SJCRH30 (cell line): ENCODE data around the gene UBL3. TPM values are rescaled to one million over a fixed set of nuclear protein-coding genes. Genes with fewer than 3 reads are reported as not detected.

Experiments used
- DNase-seq, 2 experiments: peaks; one replicate each; pipeline ENCODE4 v3.0.0-alpha.2; 2015 to 2020
- H3K27ac ChIP-seq: fragments of 250-450 bp; sonication (Bioruptor Pico); 2 replicates; pipeline ENCODE4 v1.5.1; 2020; ENCODE audit warnings: mild to moderate bottlenecking, moderate library complexity
- H3K27me3 ChIP-seq: fragments of 250-450 bp; sonication (Bioruptor Pico); 2 replicates; pipeline ENCODE4 v1.5.1; 2020; ENCODE audit warnings: mild to moderate bottlenecking, moderate library complexity
- H3K36me3 ChIP-seq: fragments of 250-450 bp; sonication (Bioruptor Pico); 2 replicates; pipeline ENCODE4 v1.5.1; 2020; ENCODE audit warnings: mild to moderate bottlenecking, moderate library complexity
- H3K4me1 ChIP-seq: fragments of 250-450 bp; sonication (Bioruptor Pico); 2 replicates; pipeline ENCODE4 v1.5.1; 2020; ENCODE audit warnings: mild to moderate bottlenecking, moderate library complexity
- H3K4me3 ChIP-seq: fragments of 250-450 bp; sonication (Bioruptor Pico); 2 replicates; pipeline ENCODE4 v1.5.1; 2020; ENCODE audit warnings: mild to moderate bottlenecking, moderate library complexity
- H3K9me3 ChIP-seq: fragments of 250-450 bp; sonication (Bioruptor Pico); replicated peaks from 2 replicates; pipeline ENCODE4 v1.5.1; 2020; ENCODE audit warnings: mild to moderate bottlenecking, moderate library complexity
- total RNA-seq: library from RNA; depleted of rRNA; stranded (reverse); fragments of >200 nt; shearing (Covaris generic); gene quantifications from 2 replicates; pipeline ENCODE4 v1.2.3, GENCODE V29; 2014

The UBL3 gene
- total RNA-seq, 1 experiment from 2014 or later, result 20.9 TPM

GRCh38 chr13:29774830-29775229 is 75.6 kb downstream of the UBL3 start:
- Histone ChIP-seq H3K27ac (no peak overlapping the region), H3K9me3 (no peaks in the 10 kb centered on the region), H3K4me1 (no peaks in the 10 kb centered on the region), H3K4me3 (no peak overlapping the region), H3K36me3 (no peaks in the 10 kb centered on the region), H3K27me3 (no peaks in the 10 kb centered on the region)
- DNase-seq, result no peak

GRCh38 chr13:29771247-29771646 is 79.2 kb downstream of the UBL3 start:
- no peak overlapping the region for H3K4me3 ChIP-seq
- no peaks in the 10 kb centered on the region for H3K4me1 ChIP-seq
- peaks cover 6% of the 10 kb centered on the region for H3K36me3 ChIP-seq
- H3K27ac ChIP-seq, result no peak overlapping the region
- H3K9me3 ChIP-seq, result no peaks in the 10 kb centered on the region
- H3K27me3 ChIP-seq, result no peaks in the 10 kb centered on the region
- DNase-seq, result peak in 1 of 2 experiments; percentile 66

GRCh38 chr13:29767006-29767405 is 83.4 kb downstream of the UBL3 start:
- Histone ChIP-seq H3K4me3 (no peak overlapping the region), H3K9me3 (no peaks in the 10 kb centered on the region), H3K27ac (no peak overlapping the region), H3K4me1 (no peaks in the 10 kb centered on the region), H3K36me3 (peaks cover 9% of the 10 kb centered on the region), H3K27me3 (no peaks in the 10 kb centered on the region)
- DNase-seq, result no peak

- Histone ChIP-seq H3K4me1 (no peaks in the 10 kb centered on the region), H3K36me3 (peaks cover 9% of the 10 kb centered on the region), H3K9me3 (no peaks in the 10 kb centered on the region), H3K27ac (no peak overlapping the region), H3K27me3 (no peaks in the 10 kb centered on the region), H3K4me3 (no peak overlapping the region)
- no peak for DNase-seq
Measured at GRCh38 chr13:29763436-29764180, 86.8 kb downstream of the UBL3 start.

- Histone ChIP-seq H3K27me3 (no peaks in the 10 kb centered on the region), H3K36me3 (peaks cover 6% of the 10 kb centered on the region), H3K27ac (no peak overlapping the region), H3K4me1 (no peaks in the 10 kb centered on the region), H3K9me3 (no peaks in the 10 kb centered on the region), H3K4me3 (no peak overlapping the region)
- DNase-seq, result no peak
Measured at GRCh38 chr13:29761815-29762214, 88.6 kb downstream of the UBL3 start.

- no peak for DNase-seq
- no peaks in the 10 kb centered on the region for H3K4me1 ChIP-seq
- H3K27me3 ChIP-seq, result no peaks in the 10 kb centered on the region
- no peak overlapping the region for H3K27ac ChIP-seq
- no peaks in the 10 kb centered on the region for H3K9me3 ChIP-seq
- 0 out of 2 replicates have a peak, but pooled peaks cover 3% of the 10 kb centered on the region for H3K36me3 ChIP-seq
- no peak overlapping the region for H3K4me3 ChIP-seq
Measured at GRCh38 chr13:29761160-29761559, 89.3 kb downstream of the UBL3 start.

GRCh38 chr13:29760544-29760943 is 89.9 kb downstream of the UBL3 start:
- no peaks in the 10 kb centered on the region for H3K36me3 ChIP-seq
- H3K9me3 ChIP-seq, result no peaks in the 10 kb centered on the region
- H3K27me3 ChIP-seq, result no peaks in the 10 kb centered on the region
- no peak for DNase-seq
- no peak overlapping the region for H3K4me3 ChIP-seq
- H3K27ac ChIP-seq, result no peak overlapping the region
- H3K4me1 ChIP-seq, result no peaks in the 10 kb centered on the region

GRCh38 chr13:29758531-29759114 is 91.8 kb downstream of the UBL3 start:
- 0 out of 2 replicates have a peak, but pooled peaks cover 2% of the 10 kb centered on the region for H3K27me3 ChIP-seq
- no peak overlapping the region for H3K4me3 ChIP-seq
- H3K36me3 ChIP-seq, result no peaks in the 10 kb centered on the region
- H3K27ac ChIP-seq, result no peak overlapping the region
- no peaks in the 10 kb centered on the region for H3K9me3 ChIP-seq
- H3K4me1 ChIP-seq, result peaks cover 3% of the 10 kb centered on the region; the same call in 1 of the 2 replicates
- DNase-seq, result no peak

- DNase-seq, result no peak
- Histone ChIP-seq H3K4me3 (no peak overlapping the region), H3K36me3 (no peaks in the 10 kb centered on the region), H3K27ac (no peak overlapping the region), H3K9me3 (no peaks in the 10 kb centered on the region), H3K4me1 (peaks cover 3% of the 10 kb centered on the region; the same call in 1 of the 2 replicates), H3K27me3 (0 out of 2 replicates have a peak, but pooled peaks cover 2% of the 10 kb centered on the region)
Measured at GRCh38 chr13:29756506-29756905, 93.9 kb downstream of the UBL3 start.

GRCh38 chr13:29754473-29754806 is 96.0 kb downstream of the UBL3 start:
- H3K4me3 ChIP-seq, result no peak overlapping the region
- no peaks in the 10 kb centered on the region; the same call in 1 of the 2 replicates for H3K9me3 ChIP-seq
- no peak for DNase-seq
- H3K36me3 ChIP-seq, result no peaks in the 10 kb centered on the region
- no peak overlapping the region for H3K27ac ChIP-seq
- 0 out of 2 replicates have a peak, but pooled peaks cover 5% of the 10 kb centered on the region for H3K27me3 ChIP-seq
- H3K4me1 ChIP-seq, result peaks cover 3% of the 10 kb centered on the region; the same call in 1 of the 2 replicates

- no peak for DNase-seq
- no peak overlapping the region for H3K4me3 ChIP-seq
Measured at GRCh38 chr13:29753618-29754472, 96.6 kb downstream of the UBL3 start.

GRCh38 chr13:29752175-29752574 is 98.2 kb downstream of the UBL3 start:
- no peak for DNase-seq
- H3K27me3 ChIP-seq, result 0 out of 2 replicates have a peak, but pooled peaks cover 5% of the 10 kb centered on the region
- H3K36me3 ChIP-seq, result no peaks in the 10 kb centered on the region
- peaks cover 3% of the 10 kb centered on the region; the same call in 1 of the 2 replicates for H3K4me1 ChIP-seq
- H3K4me3 ChIP-seq, result no peak overlapping the region
- H3K9me3 ChIP-seq, result no peaks in the 10 kb centered on the region; the same call in 1 of the 2 replicates
- H3K27ac ChIP-seq, result no peak overlapping the region

More at GRCh38 chr13:29753618-29754472, 96.6 kb downstream of the UBL3 start:
- H3K4me1 ChIP-seq, result peaks cover 3% of the 10 kb centered on the region; the same call in 1 of the 2 replicates
- H3K36me3 ChIP-seq, result no peaks in the 10 kb centered on the region
- H3K27ac ChIP-seq, result no peak overlapping the region
- H3K9me3 ChIP-seq, result no peaks in the 10 kb centered on the region; the same call in 1 of the 2 replicates
- 0 out of 2 replicates have a peak, but pooled peaks cover 5% of the 10 kb centered on the region for H3K27me3 ChIP-seq

- 0 out of 2 replicates have a peak, but pooled peaks cover 5% of the 10 kb centered on the region for H3K27me3 ChIP-seq
- no peaks in the 10 kb centered on the region for H3K36me3 ChIP-seq
- no peak overlapping the region for H3K27ac ChIP-seq
- H3K4me3 ChIP-seq, result no peak overlapping the region
- H3K4me1 ChIP-seq, result peaks cover 3% of the 10 kb centered on the region; the same call in 1 of the 2 replicates
- no peaks in the 10 kb centered on the region; the same call in 1 of the 2 replicates for H3K9me3 ChIP-seq
- no peak for DNase-seq
Measured at GRCh38 chr13:29750183-29750530, 100.3 kb downstream of the UBL3 start.

- H3K27ac ChIP-seq, result no peak overlapping the region
- H3K4me1 ChIP-seq, result peaks cover 3% of the 10 kb centered on the region; the same call in 1 of the 2 replicates
- no peaks in the 10 kb centered on the region for H3K36me3 ChIP-seq
- H3K27me3 ChIP-seq, result 0 out of 2 replicates have a peak, but pooled peaks cover 5% of the 10 kb centered on the region
- no peaks in the 10 kb centered on the region; the same call in 1 of the 2 replicates for H3K9me3 ChIP-seq
- H3K4me3 ChIP-seq, result no peak overlapping the region
- DNase-seq, result peak in 1 of 2 experiments; percentile 12
Measured at GRCh38 chr13:29749401-29750182, 100.8 kb downstream of the UBL3 start.
